HEK293T (cell line): Measurements from ENCODE around the gene MACROH2A1.

ENCODE experiments used
- ARNT ChIP-seq: fragments of 450-650 bp; IDR thresholded peaks from 2 replicates; pipeline ENCODE4 v1.6.1; 2017; ENCODE audit warnings: mild to moderate bottlenecking
- BHLHE40 ChIP-seq: fragments of 450-650 bp; IDR thresholded peaks from 2 replicates; pipeline ENCODE4 v1.6.1; 2016; ENCODE audit warnings: mild to moderate bottlenecking, moderate library complexity, borderline replicate concordance
- ELF4 ChIP-seq: fragments of 450-650 bp; IDR thresholded peaks from 2 replicates; pipeline ENCODE4 v1.6.1; 2017; ENCODE audit warnings: antibody characterized with exemption
- FOXM1 ChIP-seq: fragments of 450-650 bp; IDR thresholded peaks from 2 replicates; pipeline ENCODE4 v1.6.1; 2017; ENCODE audit warnings: mild to moderate bottlenecking, borderline replicate concordance
- SP1 ChIP-seq: fragments of 450-650 bp; IDR thresholded peaks from 2 replicates; pipeline ENCODE4 v1.6.1; 2017
- ZNF384 ChIP-seq: fragments of 450-650 bp; IDR thresholded peaks from 2 replicates; pipeline ENCODE4 v1.6.1; 2016
- TF ChIP-seq, protein P1 (sequence below): fragments of 450-650 bp; IDR thresholded peaks from 2 replicates; pipeline ENCODE4 v1.6.1; 2016

DNA sequence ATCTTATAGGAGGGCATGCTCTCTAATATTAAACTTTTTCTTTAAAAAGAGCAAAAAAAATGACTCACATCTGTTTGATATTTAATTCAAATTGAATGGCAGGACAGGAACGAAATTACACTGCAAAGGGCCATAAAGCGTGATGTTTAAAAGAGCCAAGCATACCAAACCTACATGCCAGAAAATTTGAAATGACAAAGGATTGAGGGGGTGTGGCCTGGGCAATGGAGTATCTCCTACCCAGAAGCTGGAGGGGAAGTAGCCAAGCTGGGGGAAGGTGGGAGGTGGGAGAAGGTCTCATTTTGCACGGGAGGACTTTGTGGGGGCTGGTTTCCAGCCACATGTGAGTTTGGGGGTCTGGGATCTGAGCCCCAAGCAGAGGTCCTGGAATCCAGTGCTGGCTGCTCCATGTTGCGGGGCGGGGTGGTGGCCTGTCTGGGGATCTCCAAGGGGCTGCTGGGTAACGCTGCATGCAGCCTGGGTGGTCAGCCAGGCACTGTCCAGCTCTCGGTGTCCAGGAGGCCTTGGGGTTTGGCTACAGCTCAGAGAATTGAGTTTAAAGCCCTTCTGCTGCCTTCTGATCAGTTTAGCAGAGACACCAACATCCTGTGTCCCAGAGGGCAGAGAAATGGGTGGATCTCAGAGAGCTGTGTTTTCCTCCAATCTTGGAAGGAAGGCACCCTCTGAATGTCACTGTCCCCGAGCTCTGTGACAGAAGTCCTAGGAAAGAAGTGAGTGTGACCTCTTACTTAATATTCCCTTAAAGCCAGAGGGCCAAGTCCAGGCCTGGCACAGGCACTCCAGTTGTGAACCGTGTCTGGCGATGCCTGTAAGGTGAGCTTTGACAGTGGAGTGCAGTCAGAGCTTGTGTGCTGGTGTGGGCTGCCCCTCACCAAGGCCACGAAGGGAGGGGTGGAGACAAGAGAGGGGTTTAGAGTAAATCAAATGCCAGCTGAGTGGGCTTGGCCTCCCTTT is 40.5 kb upstream of the MACROH2A1 start:
- TF ChIP-seq BHLHE40 (no peak), ZNF384 (no peak), ELF4 (no peak), FOXM1 (no peak), ARNT (no peak), SP1 (no peak)
- TF ChIP-seq, protein P1, sequence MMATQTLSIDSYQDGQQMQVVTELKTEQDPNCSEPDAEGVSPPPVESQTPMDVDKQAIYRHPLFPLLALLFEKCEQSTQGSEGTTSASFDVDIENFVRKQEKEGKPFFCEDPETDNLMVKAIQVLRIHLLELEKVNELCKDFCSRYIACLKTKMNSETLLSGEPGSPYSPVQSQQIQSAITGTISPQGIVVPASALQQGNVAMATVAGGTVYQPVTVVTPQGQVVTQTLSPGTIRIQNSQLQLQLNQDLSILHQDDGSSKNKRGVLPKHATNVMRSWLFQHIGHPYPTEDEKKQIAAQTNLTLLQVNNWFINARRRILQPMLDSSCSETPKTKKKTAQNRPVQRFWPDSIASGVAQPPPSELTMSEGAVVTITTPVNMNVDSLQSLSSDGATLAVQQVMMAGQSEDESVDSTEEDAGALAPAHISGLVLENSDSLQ: no peak
